HepG2 (cell line): ENCODE measurements around the gene RBP2. TPM values are rescaled to one million over a fixed set of nuclear protein-coding genes. Genes with fewer than 3 reads are reported as not detected.

Source experiments
- ATAC-seq: fragments of 200-7000 bp; cut with Tn5 transposase; 3 replicates; pipeline ENCODE4 v1.9.1; 2020; ENCODE audit warnings: mild to moderate bottlenecking, moderate library complexity
- BruUV-seq: library from RNA; stranded (reverse); fragments of 400-500 nt; replicated peaks from 2 replicates; lab custom pipeline; 2021; lab: Mats Ljungman, UMichigan
- CTCF ChIA-PET: fragments of 300-600 bp; formaldehyde crosslinking; extraction: SDS; loops from one replicate; lab custom pipeline; 2021; ENCODE audit warnings: low total read pairs, inconsistent platforms, low intra/inter-chr PET ratio; lab: Yijun Ruan, JAX
- POLR2A ChIA-PET: fragments of 350-600 bp; sonication (Branson Sonifier 250); formaldehyde crosslinking; loops from one replicate; lab custom pipeline; 2020; ENCODE audit warnings: antibody characterized with exemption, inconsistent platforms; lab: Yijun Ruan, JAX
- DNase-seq: peaks from one replicate; pipeline ENCODE4 v3.0.0-alpha.2; 2015; ENCODE audit warnings: low spot score
- FAIRE-seq: peaks from 3 replicates; lab custom pipeline; 2011; peaks lifted over from hg19 to GRCh38; lab: Jason Lieb, UNC
- H2AFZ ChIP-seq: one replicate; pipeline ENCODE4 v1.6.1; 2011; ENCODE audit warnings: low read length, inconsistent platforms
- H3K27ac ChIP-seq: fragments of 300-600 bp; 3 replicates; pipeline ENCODE4 v1.8.0; 2011; ENCODE audit warnings: mixed run types, mild to moderate bottlenecking, mixed read lengths, low read length, inconsistent platforms; ENCODE audit not compliant: insufficient read depth; ENCODE audit errors: extremely low read length
- H3K27me3 ChIP-seq, 2 experiments: fragments of 200-600 bp in 1 of 2; 2 replicates in 1 of 2; 3 replicates in 1 of 2; pipeline versions ENCODE4 v1.6.0 to v1.8.0; 2011; ENCODE audit warnings: low read length in 2 of 2, mild to moderate bottlenecking in 2 of 2, moderate library complexity in 2 of 2, inconsistent platforms in 1 of 2; ENCODE audit not compliant: insufficient read depth in 2 of 2, control insufficient read depth in 1 of 2
- H3K36me3 ChIP-seq, 2 experiments: fragments of 200-600 bp in 1 of 2; replicated peaks in 1 of 2; 2 replicates in 1 of 2; 3 replicates in 1 of 2; pipeline versions ENCODE4 v1.5.1 to v1.8.0; 2011; ENCODE audit warnings: low read length in 2 of 2, inconsistent platforms in 1 of 2; ENCODE audit not compliant: insufficient read depth in 2 of 2, control insufficient read depth in 1 of 2
- H3K4me1 ChIP-seq: 2 replicates; pipeline ENCODE4 v1.5.1; 2012; ENCODE audit warnings: low read length, inconsistent platforms; ENCODE audit not compliant: insufficient read depth
- H3K4me2 ChIP-seq: 2 replicates; pipeline ENCODE4 v1.6.0; 2011; ENCODE audit warnings: low read depth, low read length, inconsistent platforms
- H3K4me3 ChIP-seq, 3 experiments: fragments of 200-600 bp in 1 of 3; sonication (generic), shearing (Covaris generic) in 1 of 3; replicated peaks in 1 of 3; 2 replicates each; pipeline ENCODE4 v1.5.1; 2011 to 2016; ENCODE audit warnings: low read length in 3 of 3, inconsistent platforms in 2 of 3, low read depth in 2 of 3, mild to moderate bottlenecking in 2 of 3, control low read depth in 1 of 3, mixed read lengths in 1 of 3; ENCODE audit not compliant: insufficient read depth in 1 of 3
- H3K79me2 ChIP-seq: one replicate; pipeline ENCODE4 v1.6.1; 2011; ENCODE audit warnings: low read length, inconsistent platforms; ENCODE audit not compliant: insufficient read depth
- H3K9ac ChIP-seq: 2 replicates; pipeline ENCODE4 v1.6.0; 2011; ENCODE audit warnings: mild to moderate bottlenecking, low read depth, low read length, inconsistent platforms; ENCODE audit not compliant: insufficient read depth
- H3K9me3 ChIP-seq: 2 replicates; pipeline ENCODE4 v1.5.1; 2012; ENCODE audit warnings: mild to moderate bottlenecking, low read length
- H4K20me1 ChIP-seq: 2 replicates; pipeline ENCODE4 v1.6.0; 2011; ENCODE audit warnings: inconsistent platforms, mild to moderate bottlenecking, low read length, moderate library complexity; ENCODE audit not compliant: insufficient read depth
- ARID4A ChIP-seq: sonication (generic); formaldehyde crosslinking; IDR thresholded peaks from 2 replicates; pipeline ENCODE4 v1.5.0; 2020; ENCODE audit warnings: mild to moderate bottlenecking, missing genetic modification reagents, borderline replicate concordance
- ARID5B ChIP-seq: IDR thresholded peaks from 2 replicates; pipeline ENCODE4 v1.4.0; 2020; ENCODE audit warnings: mild to moderate bottlenecking, missing genetic modification reagents
- BCL6 ChIP-seq: IDR thresholded peaks from 2 replicates; pipeline ENCODE4 v1.6.1; 2016; ENCODE audit warnings: missing genetic modification reagents, missing compliant biosample characterization
- BRD4 ChIP-seq: sonication (generic); formaldehyde crosslinking; IDR thresholded peaks from 2 replicates; pipeline ENCODE4 v1.4.0; 2020; ENCODE audit warnings: missing genetic modification reagents
- NR2F2 ChIP-seq: IDR thresholded peaks from 2 replicates; pipeline ENCODE4 v1.6.1; 2012; ENCODE audit warnings: low read depth, inconsistent platforms, borderline replicate concordance
- ZBTB14 ChIP-seq: sonication (generic); formaldehyde crosslinking; IDR thresholded peaks from 2 replicates; pipeline ENCODE4 v1.4.0; 2020; ENCODE audit warnings: missing genetic modification reagents
- ZNF329 ChIP-seq: sonication (generic); formaldehyde crosslinking; IDR thresholded peaks from 2 replicates; pipeline ENCODE4 v1.9.0; 2021; ENCODE audit warnings: low read depth, mild to moderate bottlenecking, missing genetic modification reagents
- ZNF598 ChIP-seq: sonication (generic); formaldehyde crosslinking; IDR thresholded peaks from 2 replicates; pipeline ENCODE4 v1.5.1; 2020; ENCODE audit warnings: mild to moderate bottlenecking, missing genetic modification reagents, borderline replicate concordance
- ZNF746 ChIP-seq: sonication (generic); formaldehyde crosslinking; IDR thresholded peaks from 2 replicates; pipeline ENCODE4 v1.8.0; 2022; ENCODE audit warnings: mild to moderate bottlenecking, missing genetic modification reagents
- ZNF891 ChIP-seq: sonication (generic); formaldehyde crosslinking; IDR thresholded peaks from 2 replicates; pipeline ENCODE4 v1.5.0; 2020; ENCODE audit warnings: mild to moderate bottlenecking, missing genetic modification reagents
- WGBS: methylation state at CpG from one replicate; pipeline ENCODE4 v1.1.6; 2017; ENCODE audit warnings: low lambda C conversion rate; 5-methylcytosine and 5-hydroxymethylcytosine counted together
- in situ Hi-C: cut with HindIII; loops from 2 replicates; pipeline ENCODE4 v1.10.0; 2017; ENCODE audit warnings: low pct_unique_long_range_greater_than_20kb; ENCODE audit not compliant: extremely low pct_ligation_motif_present
- intact Hi-C: fragments of 100-400 bp; cut with micrococcal nuclease; formaldehyde crosslinking; loops from one replicate; pipeline ENCODE4 v1.10.0; 2022; ENCODE audit not compliant: unreplicated experiment
- polyA plus RNA-seq, 8 experiments: library from polyadenylated mRNA; depleted of rRNA in 3 of 8; stranded (reverse) in 7 of 8; unstranded in 1 of 8; fragments of >200 nt; fragmentation: Illumina TruSeq in 4 of 8; extraction: Trizol in 4 of 8; gene quantifications; 2 replicates each; pipeline versions ENCODE4 v1.2.1 to v1.2.3, GENCODE V29; 2011 to 2016; ENCODE audit warnings: low read depth in 4 of 8, missing spikeins in 1 of 8, mixed read lengths in 1 of 8; ENCODE audit not compliant: insufficient read depth in 1 of 8
- total RNA-seq, 5 experiments: library from RNA; depleted of rRNA; stranded (reverse); fragments of >200 nt; fragmentation: Illumina TruSeq; extraction: Trizol; gene quantifications; 2 replicates each; pipeline ENCODE4 v1.2.3, GENCODE V29; 2016; ENCODE audit warnings: low read depth in 1 of 5
- TF ChIP-seq, protein P1 (sequence below): sonication (generic); formaldehyde crosslinking; IDR thresholded peaks from 2 replicates; pipeline ENCODE4 v1.5.1; 2020; ENCODE audit warnings: missing genetic modification reagents, mild to moderate bottlenecking, borderline replicate concordance

The RBP2 gene
- total and polyA plus RNA-seq, 2 of the 13 experiments (the other 11 are each of a cell fraction or from before 2014, with no cell fraction given): 0.17 to 2.5 TPM

- WGBS: 100% methylated on average over 1 of the region's 1 CpG
- intact Hi-C loops: no loop called here
- TF ChIP-seq ARID4A (CRISPR knock-in tag) (no peak), ZBTB14 (no peak), ARID5B (CRISPR knock-in tag) (no peak), BCL6 (CRISPR knock-in tag) (no peak), ZNF598 (CRISPR knock-in tag) (no peak), ZNF891 (CRISPR knock-in tag) (no peak), BRD4 (no peak), ZNF746 (CRISPR knock-in tag) (no peak), ZNF329 (CRISPR knock-in tag) (no peak), NR2F2 (no peak)
- TF ChIP-seq, protein P1, sequence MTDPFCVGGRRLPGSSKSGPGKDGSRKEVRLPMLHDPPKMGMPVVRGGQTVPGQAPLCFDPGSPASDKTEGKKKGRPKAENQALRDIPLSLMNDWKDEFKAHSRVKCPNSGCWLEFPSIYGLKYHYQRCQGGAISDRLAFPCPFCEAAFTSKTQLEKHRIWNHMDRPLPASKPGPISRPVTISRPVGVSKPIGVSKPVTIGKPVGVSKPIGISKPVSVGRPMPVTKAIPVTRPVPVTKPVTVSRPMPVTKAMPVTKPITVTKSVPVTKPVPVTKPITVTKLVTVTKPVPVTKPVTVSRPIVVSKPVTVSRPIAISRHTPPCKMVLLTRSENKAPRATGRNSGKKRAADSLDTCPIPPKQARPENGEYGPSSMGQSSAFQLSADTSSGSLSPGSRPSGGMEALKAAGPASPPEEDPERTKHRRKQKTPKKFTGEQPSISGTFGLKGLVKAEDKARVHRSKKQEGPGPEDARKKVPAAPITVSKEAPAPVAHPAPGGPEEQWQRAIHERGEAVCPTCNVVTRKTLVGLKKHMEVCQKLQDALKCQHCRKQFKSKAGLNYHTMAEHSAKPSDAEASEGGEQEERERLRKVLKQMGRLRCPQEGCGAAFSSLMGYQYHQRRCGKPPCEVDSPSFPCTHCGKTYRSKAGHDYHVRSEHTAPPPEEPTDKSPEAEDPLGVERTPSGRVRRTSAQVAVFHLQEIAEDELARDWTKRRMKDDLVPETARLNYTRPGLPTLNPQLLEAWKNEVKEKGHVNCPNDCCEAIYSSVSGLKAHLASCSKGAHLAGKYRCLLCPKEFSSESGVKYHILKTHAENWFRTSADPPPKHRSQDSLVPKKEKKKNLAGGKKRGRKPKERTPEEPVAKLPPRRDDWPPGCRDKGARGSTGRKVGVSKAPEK (CRISPR knock-in tag): no peak
Observed at GRCh38 chr3:139441656-139442055, 34.7 kb downstream of the RBP2 start.

More at GRCh38 chr3:139441656-139442055, 34.7 kb downstream of the RBP2 start:
- no TSS peak for BruUV-seq
- FAIRE-seq (no peak), ATAC-seq (no peak), DNase-seq (no peak)
- H3K4me1 ChIP-seq: no peaks in the 10 kb centered on the region
- H3K9me3 ChIP-seq: no peaks in the 10 kb centered on the region
- H3K4me2 ChIP-seq: no peak overlapping the region
- no peak overlapping the region for H3K4me3 ChIP-seq
- no peak overlapping the region for H2AFZ ChIP-seq
- CTCF ChIA-PET: no interaction called here
- 0 out of 2 replicates have a peak, but pooled peaks cover 2% of the 10 kb centered on the region for H4K20me1 ChIP-seq
- no peaks in the 10 kb centered on the region for H3K79me2 ChIP-seq
- H3K27me3 ChIP-seq: no peaks in the 10 kb centered on the region
- no peaks in the 10 kb centered on the region for H3K36me3 ChIP-seq
- POLR2A ChIA-PET: no interaction called here
- in situ Hi-C loops: no loop called here
- H3K9ac ChIP-seq: no peak overlapping the region
- no peak overlapping the region for H3K27ac ChIP-seq
